UCSD-AML1 (cell line): ENCODE data around the gene KRTAP5-10.
"Not testable (repeated sequence)": the region's sequence is repeated elsewhere in the genome, so short reads cannot be mapped to it uniquely, and the experiment has no call there.

Source experiments
- DNase-seq: peaks from one replicate; lab custom pipeline; 2025; ENCODE audit not compliant: unreplicated experiment; lab: John Stamatoyannopoulos, UW

Gene KRTAP5-10

DNA sequence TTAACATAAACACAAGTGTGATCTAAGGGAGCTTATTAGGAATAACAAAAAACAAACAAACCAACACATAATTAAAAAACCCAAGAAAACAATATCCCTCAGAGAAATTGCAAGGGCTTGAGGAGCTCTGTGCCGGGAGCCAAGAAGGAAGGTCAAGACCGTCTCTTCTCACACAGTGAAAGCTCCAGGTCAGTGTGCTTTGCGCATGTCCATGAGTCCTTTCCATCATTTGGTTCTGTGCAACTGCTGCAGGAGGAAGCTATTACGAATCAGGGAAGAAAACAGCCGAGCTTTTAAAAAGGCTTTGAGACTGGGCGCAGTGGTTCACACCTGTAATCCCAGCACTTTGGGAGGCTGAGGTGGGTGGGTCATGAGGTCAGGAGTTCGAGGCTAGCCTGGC lies 23.0 kb upstream of the KRTAP5-10 start:
- no peak for DNase-seq

DNA sequence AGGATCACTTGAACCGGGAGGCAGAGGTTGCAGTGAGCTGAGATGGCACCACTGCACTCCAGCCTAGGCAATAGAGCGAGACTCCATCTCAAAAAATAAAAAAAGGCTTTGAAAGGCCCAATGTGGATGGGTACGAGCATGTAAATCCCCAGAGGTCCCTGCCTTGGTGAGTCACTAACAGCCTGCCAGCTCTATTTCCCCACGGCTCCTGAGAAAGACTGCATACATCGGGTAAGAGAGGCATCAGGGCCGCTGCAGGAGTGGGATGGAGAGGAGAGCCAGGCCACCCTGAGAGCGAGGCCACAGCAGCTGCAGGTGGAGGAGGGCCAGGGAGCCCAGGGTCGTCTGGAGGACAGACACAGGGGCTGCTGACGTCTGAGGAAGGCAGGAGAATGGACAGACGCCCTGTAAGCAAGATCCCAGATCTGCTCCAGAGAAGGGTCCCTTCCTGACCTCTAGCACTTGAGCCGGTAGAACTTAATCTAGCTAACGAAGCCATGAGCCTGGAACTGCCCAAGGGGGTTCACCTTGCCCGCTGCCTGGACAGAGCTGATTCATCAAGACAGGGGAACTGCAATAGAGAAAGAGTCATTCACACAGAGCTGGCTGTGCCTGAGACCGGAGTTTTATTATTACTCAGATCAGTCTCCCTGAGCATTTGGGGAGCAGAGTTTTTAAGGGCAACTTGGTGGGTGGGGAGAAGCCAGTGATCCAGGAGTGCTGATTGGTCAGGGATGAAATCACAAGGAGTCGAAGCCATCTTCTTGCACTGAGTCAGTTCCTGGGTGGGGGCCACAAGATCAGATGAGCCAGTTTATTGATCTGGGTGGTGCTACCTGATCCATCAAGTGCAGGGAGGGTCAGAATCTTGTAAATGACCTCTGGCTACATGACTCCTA lies 22.2 kb upstream of the KRTAP5-10 start:
- DNase-seq, result no peak

DNA sequence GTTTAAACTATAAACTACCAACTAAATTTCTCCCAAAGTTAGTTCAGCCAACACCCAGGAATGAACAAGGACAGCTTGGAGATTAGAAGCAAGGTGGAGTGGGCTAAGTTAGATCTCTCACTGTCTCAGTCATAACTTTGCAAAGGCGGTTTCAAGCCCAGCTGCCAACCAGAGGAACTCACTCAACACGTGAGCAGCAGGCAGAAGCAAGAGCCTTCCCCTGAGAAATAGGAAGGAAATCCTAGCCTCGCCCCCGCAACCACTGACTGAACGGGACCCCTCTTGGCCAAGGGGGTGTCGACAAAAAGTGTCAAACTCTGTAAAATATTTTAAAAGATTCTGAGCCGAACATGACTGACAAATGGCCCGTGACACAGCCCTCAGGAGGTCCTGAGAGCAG lies 21.5 kb upstream of the KRTAP5-10 start:
- DNase-seq, result peak; percentile 17

DNA sequence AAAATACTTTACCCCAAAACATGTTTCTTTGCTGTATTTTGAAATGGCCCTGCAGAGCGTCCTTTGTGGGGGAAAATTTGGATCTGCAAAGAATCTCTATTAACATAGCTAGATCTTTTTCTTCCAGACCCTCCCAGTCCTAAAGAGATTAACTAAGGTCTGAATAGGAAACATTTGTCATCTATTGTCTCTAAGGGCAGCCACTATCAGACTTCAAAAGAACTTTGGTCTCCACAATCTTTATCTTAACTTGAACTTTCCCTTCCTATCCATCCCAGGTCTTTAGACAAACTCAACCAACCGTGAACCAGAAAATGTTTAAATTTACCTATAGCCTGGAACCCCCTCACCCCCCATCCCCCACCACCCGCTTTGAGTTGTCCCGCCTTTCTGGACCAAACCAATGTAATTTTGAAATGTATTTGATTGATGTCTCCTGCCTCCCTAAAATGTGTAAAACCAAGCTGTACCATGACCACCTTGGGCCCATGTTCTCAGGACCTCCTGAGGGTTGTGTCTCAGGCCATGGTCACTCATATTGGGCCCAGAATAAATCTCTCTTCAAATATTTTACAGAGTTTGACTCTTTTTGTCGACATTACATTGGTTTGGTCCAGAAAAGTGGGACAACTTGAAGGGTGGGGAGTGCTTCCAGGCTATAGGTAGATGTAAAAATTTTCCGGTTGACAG lies 20.7 kb upstream of the KRTAP5-10 start:
- no peak for DNase-seq

DNA sequence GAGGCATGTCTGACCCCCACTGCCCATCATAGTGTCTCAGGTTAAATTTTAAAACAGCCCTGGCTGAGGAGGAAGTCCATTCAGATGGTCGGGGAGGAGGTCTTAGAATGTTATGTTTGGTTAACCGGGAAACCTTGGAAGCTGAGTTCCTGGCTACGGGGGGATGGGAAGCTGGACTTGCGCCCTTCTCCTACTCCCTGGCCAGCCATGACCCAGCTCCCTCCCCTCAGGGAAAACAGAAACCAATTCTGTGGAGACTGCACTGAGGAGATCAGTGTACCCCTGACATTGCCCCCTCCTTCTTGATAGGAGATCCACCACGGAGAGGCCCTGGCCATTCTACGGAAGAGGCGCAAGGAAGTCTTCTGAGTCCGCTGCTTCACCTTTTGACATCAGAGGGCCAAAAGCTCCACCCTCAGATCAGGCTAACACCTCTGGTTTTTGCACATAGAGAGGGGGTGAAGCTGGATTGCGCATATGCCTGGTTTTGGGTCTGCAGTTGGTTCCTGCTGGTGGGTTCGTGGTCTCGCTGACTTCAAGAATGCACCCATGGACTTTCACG lies 19.9 kb upstream of the KRTAP5-10 start:
- no peak for DNase-seq

DNA sequence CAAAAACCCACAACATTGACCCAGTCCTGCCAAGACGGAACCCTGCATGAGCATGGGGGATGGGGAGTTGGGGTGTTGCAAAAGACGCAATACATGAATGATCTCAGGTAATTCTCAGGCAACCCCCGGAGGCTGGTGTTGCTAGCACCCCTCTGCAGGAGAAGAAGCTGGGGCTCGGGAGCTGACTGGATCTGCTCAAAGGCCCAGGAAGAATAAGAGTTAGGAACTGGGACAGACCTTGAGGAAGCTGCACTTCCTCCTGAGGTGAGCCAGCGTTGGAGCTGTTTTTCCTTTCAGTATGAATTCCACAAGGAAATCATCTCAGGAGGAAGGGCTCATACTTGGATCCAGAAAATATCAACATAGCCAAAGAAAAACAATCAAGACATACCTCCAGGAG lies 17.2 kb upstream of the KRTAP5-10 start, which contains the start of gene KRTAP5-9:
Gene KRTAP5-9, plus strand, starts transcription at position 301 of the 400 bp plus-strand sequence. CDS start 238 bp downstream, outside the sequence.
- no peak for DNase-seq

DNA sequence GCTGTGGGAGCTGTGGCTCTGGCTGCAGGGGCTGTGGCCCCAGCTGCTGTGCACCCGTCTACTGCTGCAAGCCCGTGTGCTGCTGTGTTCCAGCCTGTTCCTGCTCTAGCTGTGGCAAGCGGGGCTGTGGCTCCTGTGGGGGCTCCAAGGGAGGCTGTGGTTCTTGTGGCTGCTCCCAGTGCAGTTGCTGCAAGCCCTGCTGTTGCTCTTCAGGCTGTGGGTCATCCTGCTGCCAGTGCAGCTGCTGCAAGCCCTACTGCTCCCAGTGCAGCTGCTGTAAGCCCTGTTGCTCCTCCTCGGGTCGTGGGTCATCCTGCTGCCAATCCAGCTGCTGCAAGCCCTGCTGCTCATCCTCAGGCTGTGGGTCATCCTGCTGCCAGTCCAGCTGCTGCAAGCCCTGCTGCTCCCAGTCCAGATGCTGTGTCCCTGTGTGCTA lies 16.6 kb upstream of the KRTAP5-10 start:
- DNase-seq, result no peak

DNA sequence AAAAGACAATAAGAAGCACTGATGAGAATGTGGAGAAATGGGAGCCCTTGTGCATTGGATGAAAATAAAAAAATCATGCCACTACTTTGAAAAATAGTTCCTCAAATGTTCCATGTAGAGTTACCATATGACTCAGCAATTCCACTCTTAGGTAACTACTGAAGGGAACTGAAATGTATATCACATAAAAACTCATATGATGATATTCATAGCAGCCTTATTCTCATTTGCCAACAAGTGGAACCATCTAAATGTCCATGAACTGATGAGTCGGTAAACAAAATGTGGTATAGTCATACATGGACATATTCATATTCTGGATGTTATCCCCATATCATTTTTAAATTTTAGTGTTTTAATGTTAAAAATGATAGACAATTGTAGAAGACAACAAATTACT lies 13.7 kb upstream of the KRTAP5-10 start:
- DNase-seq, result no peak

DNA sequence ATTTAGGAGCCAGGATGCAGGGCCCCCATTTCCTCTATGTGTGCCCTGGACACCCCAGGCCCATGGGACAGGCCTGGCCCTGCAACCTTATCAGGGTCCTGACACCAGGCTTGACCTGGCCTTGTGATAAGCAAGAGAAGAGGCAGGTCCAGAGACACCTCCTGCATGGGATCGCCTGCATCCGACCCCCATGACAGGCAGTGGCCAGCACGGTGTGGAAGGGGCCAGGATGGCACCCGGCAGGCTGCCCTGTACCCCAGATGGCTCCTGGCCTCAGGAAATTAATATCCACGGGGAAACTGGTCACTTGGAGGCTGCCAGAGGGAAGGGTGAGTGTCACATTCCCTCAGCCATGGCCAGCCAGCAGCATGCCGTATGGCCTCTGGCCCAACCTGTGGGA lies 10.4 kb upstream of the KRTAP5-10 start:
- no peak for DNase-seq

DNA sequence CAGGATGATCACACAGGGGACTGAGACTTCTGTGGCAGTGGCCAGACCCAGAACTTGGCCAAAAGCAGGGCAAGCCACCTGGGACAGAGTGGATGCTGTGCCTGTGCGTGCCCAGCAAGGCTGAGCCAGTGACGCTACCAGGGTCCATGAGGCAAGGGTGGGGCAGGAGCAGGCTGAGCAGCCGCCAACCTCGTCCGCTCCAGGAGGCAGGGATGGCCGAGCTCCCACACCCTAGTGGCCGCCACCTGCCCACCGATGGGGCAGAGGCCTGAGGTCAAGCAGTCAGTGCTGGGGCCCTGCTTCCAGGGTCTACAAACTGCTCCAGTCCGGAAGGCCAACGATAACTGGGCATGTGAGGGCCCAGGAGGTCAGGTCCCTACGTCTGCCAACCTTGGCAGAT lies 9.9 kb upstream of the KRTAP5-10 start:
- DNase-seq, result no peak

DNA sequence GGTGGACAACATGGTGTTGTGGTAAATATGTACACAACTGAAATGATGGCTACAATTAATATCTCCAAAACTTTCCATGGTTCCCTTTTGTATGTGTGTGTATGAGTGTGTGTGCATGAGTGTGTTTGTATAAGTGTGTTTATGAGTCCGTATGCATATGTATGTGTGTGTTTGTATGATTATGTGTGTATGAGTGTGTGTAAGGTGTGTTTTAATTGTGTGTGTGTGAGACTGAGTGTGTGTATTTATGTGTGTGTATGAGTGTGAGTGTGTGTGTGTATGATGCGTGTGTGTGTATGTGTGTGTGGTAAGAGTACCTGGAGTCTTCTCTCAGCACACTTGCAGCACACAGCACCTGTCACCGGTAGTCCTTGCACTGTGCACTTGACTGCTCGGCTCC lies 9.3 kb upstream of the KRTAP5-10 start:
- DNase-seq, result no peak

DNA sequence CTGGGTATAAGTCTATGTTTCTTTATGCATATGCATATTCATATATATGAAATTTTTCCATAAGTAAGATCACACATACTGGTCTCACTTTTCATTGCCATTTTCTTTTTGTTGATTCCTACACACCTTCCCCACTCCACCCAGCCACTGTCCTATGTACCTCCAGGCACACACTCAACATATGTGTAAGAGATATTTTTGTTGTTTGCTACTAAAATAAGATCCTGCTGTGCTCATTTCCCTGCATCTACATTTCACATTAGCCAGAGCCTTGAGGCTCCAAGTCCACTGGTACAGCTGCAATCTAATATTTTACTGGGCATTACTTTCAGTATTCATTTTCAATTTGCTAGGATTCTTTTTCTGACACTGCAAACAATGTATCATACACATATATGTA lies 8.1 kb upstream of the KRTAP5-10 start:
- DNase-seq, result no peak

DNA sequence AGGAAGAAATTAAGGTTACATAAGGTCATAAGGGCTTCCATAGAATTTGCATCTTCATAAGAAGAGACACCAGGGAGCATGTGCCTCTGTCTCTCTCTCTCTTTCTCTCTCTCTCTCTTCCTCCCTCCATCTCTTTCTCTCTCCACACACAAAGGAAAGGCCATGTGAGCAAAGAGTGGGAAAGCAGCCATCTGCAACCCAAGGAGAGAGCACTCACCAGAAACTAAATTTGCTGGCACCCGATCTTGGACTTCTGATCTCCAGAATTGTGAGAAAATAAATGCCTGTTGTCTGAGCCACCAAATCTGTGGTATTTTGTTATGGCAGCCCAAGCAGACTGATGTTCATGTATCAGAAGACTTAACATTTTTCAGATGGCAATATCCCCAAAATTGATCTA lies 6.4 kb upstream of the KRTAP5-10 start:
- no peak for DNase-seq

DNA sequence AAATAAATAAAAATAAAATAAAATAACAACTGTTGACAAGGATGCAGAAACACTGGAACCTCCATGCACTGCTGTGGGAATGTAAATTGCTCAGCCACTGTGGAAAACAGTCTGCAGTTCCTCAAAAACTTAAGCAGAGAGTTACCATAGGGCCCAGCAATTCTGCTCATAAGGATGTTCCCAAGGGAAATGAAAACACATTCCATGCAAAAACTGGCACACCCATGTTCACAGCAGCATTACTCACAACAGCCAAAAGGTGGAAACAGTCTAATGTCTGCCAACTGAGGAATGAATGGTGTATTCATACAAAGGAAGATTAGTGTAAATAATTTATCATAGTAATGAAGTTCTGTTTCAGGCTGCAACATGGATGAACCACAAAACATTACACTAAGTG lies 3.2 kb upstream of the KRTAP5-10 start:
- DNase-seq, result no peak

DNA sequence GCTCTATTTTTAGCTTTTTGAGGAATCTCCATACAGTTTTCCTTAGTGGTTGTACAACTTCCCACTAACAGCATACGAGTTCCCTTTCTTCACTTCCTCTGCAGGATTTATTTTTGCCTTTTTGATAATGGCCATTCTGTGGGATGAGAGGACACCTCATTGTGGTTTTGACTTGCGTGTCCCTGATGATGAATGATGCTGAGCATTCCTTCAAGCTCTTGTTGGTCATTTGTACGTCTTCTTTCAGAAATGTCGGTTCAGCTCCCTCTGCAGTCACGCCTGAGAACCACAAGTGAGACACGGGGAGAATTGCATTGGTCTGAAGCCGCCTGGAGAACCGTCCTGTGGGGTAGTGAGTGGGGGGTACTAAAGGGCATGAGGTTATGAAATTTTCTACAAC lies 2.0 kb upstream of the KRTAP5-10 start:
- DNase-seq, result peak; percentile 20

DNA sequence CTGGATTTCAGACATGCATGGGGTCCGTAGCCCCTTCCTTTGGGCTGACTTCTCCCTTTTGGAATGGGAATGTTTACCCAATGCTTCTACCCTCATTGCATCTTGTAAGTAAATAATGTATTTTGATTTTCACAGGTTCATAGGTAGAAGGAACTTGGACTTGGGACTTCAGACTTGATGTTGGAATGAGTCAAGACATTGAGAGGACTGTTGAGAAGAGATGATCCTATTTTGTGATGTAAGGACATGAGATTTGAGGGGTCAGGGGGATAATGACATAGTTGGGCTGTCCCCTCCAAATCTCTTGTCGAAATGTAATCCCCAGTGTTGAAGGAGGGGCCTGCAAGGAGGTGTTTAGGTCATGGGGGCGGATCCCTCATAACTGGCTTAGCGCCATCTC lies 933 bp upstream of the KRTAP5-10 start:
- no peak for DNase-seq

DNA sequence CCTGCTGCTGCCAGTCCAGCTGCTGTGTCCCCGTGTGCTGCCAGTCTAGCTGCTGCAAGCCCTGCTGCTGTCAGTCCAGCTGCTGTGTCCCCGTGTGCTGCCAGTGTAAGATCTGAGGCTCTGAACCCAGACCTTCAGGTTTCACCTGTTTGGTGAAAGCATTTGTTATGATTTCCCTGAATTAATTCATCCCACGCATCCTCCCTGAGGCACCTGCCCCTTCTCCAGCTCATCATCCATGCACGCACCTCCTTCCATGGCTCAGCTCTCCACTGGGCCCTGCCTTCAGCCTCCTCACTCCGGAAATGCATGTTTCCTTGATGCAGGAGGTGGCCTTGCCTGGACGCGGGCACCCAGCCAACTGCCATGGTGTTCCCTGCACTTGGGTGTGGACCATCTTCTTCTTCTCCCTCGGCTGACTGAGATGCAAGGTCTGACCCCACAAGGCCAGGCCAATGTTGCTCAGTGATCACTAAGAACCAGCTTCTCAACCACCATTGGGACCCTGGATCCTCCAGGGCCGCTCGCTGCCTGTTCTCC lies 788 bp downstream of the KRTAP5-10 start:
- DNase-seq, result no peak

DNA sequence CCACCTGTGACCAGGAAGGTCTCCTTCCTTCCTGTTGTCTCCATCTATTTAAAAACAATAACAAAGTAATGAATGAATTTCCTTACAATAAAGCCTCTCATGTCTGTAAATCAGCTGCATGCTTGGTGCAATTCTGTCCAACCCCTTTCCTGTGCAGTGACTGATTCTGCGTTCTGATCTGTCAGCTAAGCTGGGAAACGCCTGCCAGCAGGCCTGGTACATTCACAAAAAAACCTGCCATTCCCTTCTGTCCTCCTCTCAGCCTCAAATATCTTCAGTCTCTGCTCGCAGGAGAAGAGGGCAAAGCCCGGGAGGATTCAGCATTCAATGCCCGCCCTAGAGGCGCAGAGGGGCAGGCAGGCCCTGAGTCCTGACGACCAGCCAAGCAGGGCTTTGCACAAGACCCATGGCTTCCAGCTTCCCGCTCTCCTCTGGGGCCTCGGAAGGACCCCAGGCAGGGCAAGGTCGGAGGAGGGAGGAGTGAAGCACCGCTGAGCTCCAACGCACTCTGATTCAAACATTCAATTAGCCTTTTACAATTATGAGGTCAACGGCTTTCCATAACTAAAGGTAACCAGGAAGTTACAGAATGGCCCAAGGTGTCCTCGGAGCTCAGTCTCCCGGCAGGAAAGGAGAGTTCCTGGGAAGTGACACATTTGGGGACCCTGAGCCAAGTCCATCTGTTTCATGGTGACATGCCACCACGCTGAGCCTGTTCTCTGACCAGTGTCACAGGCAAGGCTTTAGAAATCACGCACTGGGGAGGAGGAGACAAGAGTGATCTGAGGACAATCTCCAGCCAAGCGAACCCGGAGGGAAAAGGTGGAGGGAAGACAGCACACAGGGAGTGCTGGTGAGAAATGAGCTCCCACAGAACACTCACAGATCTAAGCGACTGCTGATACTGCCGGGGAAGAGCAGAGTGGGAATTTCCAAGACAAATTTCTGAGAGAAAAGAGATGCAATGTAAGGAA lies 1.6 kb downstream of the KRTAP5-10 start:
- not testable (repeated sequence) for DNase-seq

DNA sequence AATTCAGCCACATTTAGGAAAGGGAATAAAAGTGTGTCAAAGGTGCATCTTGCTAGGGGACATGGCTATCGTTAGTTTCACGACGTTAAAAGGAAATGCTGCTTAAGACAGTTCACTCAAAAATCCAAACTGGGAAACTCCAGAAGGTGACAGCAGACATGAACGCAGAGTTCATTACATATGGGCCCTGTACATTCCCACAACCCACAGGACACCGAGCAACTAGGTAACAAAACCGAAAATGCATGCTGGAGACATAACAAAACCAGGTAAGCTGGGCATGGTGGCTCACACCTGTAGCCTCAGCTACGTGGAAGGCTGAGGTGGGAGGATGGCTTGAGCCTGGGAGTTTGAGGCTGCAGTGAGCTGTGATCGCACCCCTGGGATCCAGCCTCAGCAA lies 2.3 kb downstream of the KRTAP5-10 start:
- not testable (repeated sequence) for DNase-seq

DNA sequence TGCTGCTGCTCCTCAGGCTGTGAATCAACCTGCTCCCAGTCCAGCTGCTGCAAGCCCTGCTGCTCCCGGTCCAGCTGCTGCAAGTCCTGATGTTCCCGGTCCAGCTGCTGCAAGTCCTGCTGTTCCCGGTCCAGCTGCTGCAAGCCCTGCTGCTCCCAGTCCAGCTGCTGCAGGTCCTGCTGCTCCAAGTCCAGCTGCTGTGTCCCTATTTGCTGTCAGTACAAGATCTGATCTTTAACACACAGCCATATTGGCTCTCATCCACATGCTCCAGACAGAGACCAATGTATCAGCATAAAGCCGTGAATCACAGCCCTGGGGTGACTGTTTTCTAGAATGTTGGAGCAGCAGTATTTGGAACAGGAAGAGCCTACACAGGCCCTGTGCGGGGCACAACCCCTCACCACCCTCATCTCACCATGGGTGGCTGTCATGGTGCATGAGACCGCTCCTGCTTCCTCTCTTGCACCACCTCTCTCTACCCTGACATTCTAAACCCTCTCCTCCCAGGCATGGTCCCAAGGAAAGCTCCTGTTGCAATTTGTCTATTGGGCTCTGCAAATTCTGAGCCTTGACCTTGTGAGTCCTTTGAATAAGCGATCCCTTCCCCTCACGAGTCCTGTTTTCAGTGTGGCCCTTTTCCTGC lies 3.5 kb downstream of the KRTAP5-10 start:
- DNase-seq, result no peak
